ENCODE data around the gene NR6A1. TPM values are rescaled to one million over a fixed set of nuclear protein-coding genes. Genes with fewer than 3 reads are reported as not detected.

The NR6A1 gene
- polyA plus RNA-seq, 2 of the 4 experiments (the other 2 are of a cell fraction): 1.7 to 3.3 TPM

DNA sequence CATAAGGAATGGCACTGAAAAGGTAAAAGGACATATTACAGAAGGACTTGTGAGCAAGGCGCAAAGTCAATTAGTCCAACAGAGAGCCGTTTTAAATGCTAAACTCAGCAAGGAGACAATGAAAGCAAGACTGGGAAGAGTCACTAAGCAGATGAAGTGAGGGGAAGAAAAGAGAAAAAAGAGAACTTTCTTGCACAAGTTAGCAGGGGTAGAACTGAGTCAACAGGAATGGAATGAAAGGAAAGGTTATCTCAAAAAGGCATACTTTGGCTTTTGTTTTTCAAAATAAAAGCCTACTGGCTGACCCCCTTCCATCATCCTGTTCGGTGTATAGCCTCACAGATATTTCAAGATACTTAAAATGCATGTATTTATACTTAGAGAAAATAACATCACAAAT, 75.0 kb downstream of the NR6A1 start:
- POLR2A ChIA-PET: no interaction called here
- TF ChIP-seq SMC3 (IDR thresholded peaks at IDR 0.05) (no peak), EHF (CRISPR knock-in tag; IDR thresholded peaks at IDR 0.05) (no peak), JUNB (IDR thresholded peaks at IDR 0.05) (no peak), PBX3 (IDR thresholded peaks at IDR 0.05) (no peak), CHD4 (IDR thresholded peaks at IDR 0.05; ENCODE audit: borderline replicate concordance) (no peak), TFCP2L1 (CRISPR knock-in tag; IDR thresholded peaks at IDR 0.05) (no peak), FOXS1 (CRISPR knock-in tag; IDR thresholded peaks at IDR 0.05) (no peak), BHLHE40 (IDR thresholded peaks at IDR 0.05; ENCODE audit: low read depth, low read length) (no peak), NPAS2 (CRISPR knock-in tag; IDR thresholded peaks at IDR 0.05; ENCODE audit: borderline replicate concordance) (no peak), KDM1A (IDR thresholded peaks at IDR 0.05; ENCODE audit: low read depth) (no peak), GATA3 (IDR thresholded peaks at IDR 0.05; ENCODE audit: borderline replicate concordance) (no peak), ZNF302 (CRISPR knock-in tag; IDR thresholded peaks at IDR 0.05) (no peak)
- TF ChIP-seq, protein P1, sequence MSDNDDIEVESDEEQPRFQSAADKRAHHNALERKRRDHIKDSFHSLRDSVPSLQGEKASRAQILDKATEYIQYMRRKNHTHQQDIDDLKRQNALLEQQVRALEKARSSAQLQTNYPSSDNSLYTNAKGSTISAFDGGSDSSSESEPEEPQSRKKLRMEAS (IDR thresholded peaks at IDR 0.05): no peak
- TF ChIP-seq, protein P2, sequence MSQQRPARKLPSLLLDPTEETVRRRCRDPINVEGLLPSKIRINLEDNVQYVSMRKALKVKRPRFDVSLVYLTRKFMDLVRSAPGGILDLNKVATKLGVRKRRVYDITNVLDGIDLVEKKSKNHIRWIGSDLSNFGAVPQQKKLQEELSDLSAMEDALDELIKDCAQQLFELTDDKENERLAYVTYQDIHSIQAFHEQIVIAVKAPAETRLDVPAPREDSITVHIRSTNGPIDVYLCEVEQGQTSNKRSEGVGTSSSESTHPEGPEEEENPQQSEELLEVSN (IDR thresholded peaks at IDR 0.05; ENCODE audit: borderline replicate concordance, low read depth): no peak
- TF ChIP-seq, protein P3, sequence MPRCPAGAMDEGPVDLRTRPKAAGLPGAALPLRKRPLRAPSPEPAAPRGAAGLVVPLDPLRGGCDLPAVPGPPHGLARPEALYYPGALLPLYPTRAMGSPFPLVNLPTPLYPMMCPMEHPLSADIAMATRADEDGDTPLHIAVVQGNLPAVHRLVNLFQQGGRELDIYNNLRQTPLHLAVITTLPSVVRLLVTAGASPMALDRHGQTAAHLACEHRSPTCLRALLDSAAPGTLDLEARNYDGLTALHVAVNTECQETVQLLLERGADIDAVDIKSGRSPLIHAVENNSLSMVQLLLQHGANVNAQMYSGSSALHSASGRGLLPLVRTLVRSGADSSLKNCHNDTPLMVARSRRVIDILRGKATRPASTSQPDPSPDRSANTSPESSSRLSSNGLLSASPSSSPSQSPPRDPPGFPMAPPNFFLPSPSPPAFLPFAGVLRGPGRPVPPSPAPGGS (IDR thresholded peaks at IDR 0.05): no peak
- TF ChIP-seq, protein P4, sequence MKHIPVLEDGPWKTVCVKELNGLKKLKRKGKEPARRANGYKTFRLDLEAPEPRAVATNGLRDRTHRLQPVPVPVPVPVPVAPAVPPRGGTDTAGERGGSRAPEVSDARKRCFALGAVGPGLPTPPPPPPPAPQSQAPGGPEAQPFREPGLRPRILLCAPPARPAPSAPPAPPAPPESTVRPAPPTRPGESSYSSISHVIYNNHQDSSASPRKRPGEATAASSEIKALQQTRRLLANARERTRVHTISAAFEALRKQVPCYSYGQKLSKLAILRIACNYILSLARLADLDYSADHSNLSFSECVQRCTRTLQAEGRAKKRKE (CRISPR knock-in tag; IDR thresholded peaks at IDR 0.05; ENCODE audit: low read depth): no peak
- TF ChIP-seq, protein P5, sequence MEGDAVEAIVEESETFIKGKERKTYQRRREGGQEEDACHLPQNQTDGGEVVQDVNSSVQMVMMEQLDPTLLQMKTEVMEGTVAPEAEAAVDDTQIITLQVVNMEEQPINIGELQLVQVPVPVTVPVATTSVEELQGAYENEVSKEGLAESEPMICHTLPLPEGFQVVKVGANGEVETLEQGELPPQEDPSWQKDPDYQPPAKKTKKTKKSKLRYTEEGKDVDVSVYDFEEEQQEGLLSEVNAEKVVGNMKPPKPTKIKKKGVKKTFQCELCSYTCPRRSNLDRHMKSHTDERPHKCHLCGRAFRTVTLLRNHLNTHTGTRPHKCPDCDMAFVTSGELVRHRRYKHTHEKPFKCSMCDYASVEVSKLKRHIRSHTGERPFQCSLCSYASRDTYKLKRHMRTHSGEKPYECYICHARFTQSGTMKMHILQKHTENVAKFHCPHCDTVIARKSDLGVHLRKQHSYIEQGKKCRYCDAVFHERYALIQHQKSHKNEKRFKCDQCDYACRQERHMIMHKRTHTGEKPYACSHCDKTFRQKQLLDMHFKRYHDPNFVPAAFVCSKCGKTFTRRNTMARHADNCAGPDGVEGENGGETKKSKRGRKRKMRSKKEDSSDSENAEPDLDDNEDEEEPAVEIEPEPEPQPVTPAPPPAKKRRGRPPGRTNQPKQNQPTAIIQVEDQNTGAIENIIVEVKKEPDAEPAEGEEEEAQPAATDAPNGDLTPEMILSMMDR (IDR thresholded peaks at IDR 0.05): no peak
- Histone ChIP-seq H3K9me3 (no peaks in the 10 kb centered on the region), H3K4me3 (no peak overlapping the region), H3K4me1 (peaks cover 51% of the 10 kb centered on the region), H3K27ac (peak overlapping the region; percentile 43 to 78; a peak in 5 of 6 replicates), H3K4me2 (peak overlapping the region; percentile 66)
- DNase-seq (ENCODE audit: low read depth in 1 of 2, low spot score in 1 of 2) (no peak), ATAC-seq (peak in 1 of 2 experiments; percentile 34; a peak in 3 of 6 replicates), FAIRE-seq (no peak)
- CTCF ChIA-PET: interaction anchor here (1.4 kb wide), 2 partner anchors 15 to 79 kb away, joined by 3 to 5 read pairs; no protein-coding TSS in a partner anchor
- WGBS (ENCODE audit: missing lambda C conversion rate): 71% methylated on average over 3 of the region's 3 CpGs

GRCh38 chr9:124695280-124695890, 75.7 kb downstream of the NR6A1 start:
- CTCF ChIA-PET: no interaction called here
- Histone ChIP-seq H3K9me3 (no peaks in the 10 kb centered on the region), H3K4me2 (peak overlapping the region; percentile 66), H3K4me1 (peaks cover 51% of the 10 kb centered on the region), H3K27ac (peak overlapping the region; percentile 43 to 78; a peak in 5 of 6 replicates), H3K4me3 (no peak overlapping the region)
- DNase-seq (ENCODE audit: low read depth in 1 of 2, low spot score in 1 of 2): peak in 1 of 2 experiments; percentile 4
- TF ChIP-seq FOSL2 (IDR thresholded peaks at IDR 0.05) (0 out of 2 replicates have a peak, but pooled peaks have one; percentile 11), FOSL2 (CRISPR knock-in tag; IDR thresholded peaks at IDR 0.05) (peak; percentile 60; the same call in 1 of the 2 replicates), ZFP36 (IDR thresholded peaks at IDR 0.05; ENCODE audit: borderline replicate concordance, partially characterized antibody) (no peak), HEYL (CRISPR knock-in tag; IDR thresholded peaks at IDR 0.05) (no peak)
- 62% methylated on average over 16 of the region's 16 CpGs for WGBS (ENCODE audit: missing lambda C conversion rate)
- FAIRE-seq: no peak
- ATAC-seq: peak in 1 of 2 experiments; percentile 38; a peak in 3 of 6 replicates
- POLR2A ChIA-PET: no interaction called here

Measured in A549 (cell line).